Osteoblast (primary cell): ENCODE measurements around the gene KIAA1671. TPM values are rescaled to one million over a fixed set of nuclear protein-coding genes. Genes with fewer than 3 reads are reported as not detected.
"Not testable (repeated sequence)": the region's sequence is repeated elsewhere in the genome, so short reads cannot be mapped to it uniquely, and the experiment has no call there.

Source experiments
- DNase-seq: peaks from one replicate; pipeline ENCODE4 v3.0.0; 2011; ENCODE audit warnings: low spot score, mixed read lengths; ENCODE audit not compliant: insufficient read length; ENCODE audit errors: missing footprints
- H2AFZ ChIP-seq: 2 replicates; pipeline ENCODE4 v1.6.0; 2011; ENCODE audit warnings: mild to moderate bottlenecking, low read length
- H3K27ac ChIP-seq: 2 replicates; pipeline ENCODE4 v1.5.1; 2011; ENCODE audit warnings: mild to moderate bottlenecking, low read depth, low read length, moderate library complexity
- H3K27me3 ChIP-seq: 2 replicates; pipeline ENCODE4 v1.6.0; 2012; ENCODE audit warnings: mild to moderate bottlenecking, control low read depth, inconsistent platforms, low read length, moderate library complexity; ENCODE audit not compliant: insufficient read depth
- H3K36me3 ChIP-seq: 2 replicates; pipeline ENCODE4 v1.5.1; 2011; ENCODE audit warnings: mild to moderate bottlenecking, low read length, control low read depth, moderate library complexity; ENCODE audit not compliant: insufficient read depth
- H3K4me1 ChIP-seq: 2 replicates; pipeline ENCODE4 v1.5.1; 2011; ENCODE audit warnings: mild to moderate bottlenecking, low read length, control low read depth, moderate library complexity; ENCODE audit not compliant: insufficient read depth
- H3K4me2 ChIP-seq: 2 replicates; pipeline ENCODE4 v1.6.0; 2011; ENCODE audit warnings: mild to moderate bottlenecking, low read length; ENCODE audit not compliant: insufficient read depth
- H3K4me3 ChIP-seq: fragments of 200-600 bp; sonication (generic); 3 replicates; pipeline ENCODE4 v1.5.1; 2012; ENCODE audit warnings: mild to moderate bottlenecking, low read length, inconsistent platforms; ENCODE audit not compliant: insufficient read depth
- H3K79me2 ChIP-seq: 2 replicates; pipeline ENCODE4 v1.6.0; 2012; ENCODE audit warnings: mild to moderate bottlenecking, low read length, control low read depth, inconsistent platforms; ENCODE audit not compliant: insufficient read depth
- H3K9me3 ChIP-seq: 2 replicates; pipeline ENCODE4 v1.5.1; 2011; ENCODE audit warnings: low read depth, low read length, control low read depth
- H4K20me1 ChIP-seq: 2 replicates; pipeline ENCODE4 v1.6.0; 2012; ENCODE audit warnings: mild to moderate bottlenecking, low read length, control low read depth; ENCODE audit not compliant: insufficient read depth
- small RNA-seq: library from RNA; depleted of rRNA; stranded (forward); fragments of <200 nt; gene quantifications from one replicate; pipeline ENCODE3, GENCODE V24; 2012
- total RNA-seq: library from RNA; depleted of rRNA; stranded (reverse); fragments of >200 nt; gene quantifications from 2 replicates; pipeline ENCODE4 v1.2.3, GENCODE V29; 2012
- TF ChIP-seq, protein P1 (sequence below): IDR thresholded peaks from 2 replicates; pipeline ENCODE4 v1.5.1; 2011; ENCODE audit warnings: mild to moderate bottlenecking, low read depth, low read length, moderate library complexity; ENCODE audit errors: extremely low read depth

Gene KIAA1671
- total RNA-seq, 1 donor = 16.6 TPM

DNA sequence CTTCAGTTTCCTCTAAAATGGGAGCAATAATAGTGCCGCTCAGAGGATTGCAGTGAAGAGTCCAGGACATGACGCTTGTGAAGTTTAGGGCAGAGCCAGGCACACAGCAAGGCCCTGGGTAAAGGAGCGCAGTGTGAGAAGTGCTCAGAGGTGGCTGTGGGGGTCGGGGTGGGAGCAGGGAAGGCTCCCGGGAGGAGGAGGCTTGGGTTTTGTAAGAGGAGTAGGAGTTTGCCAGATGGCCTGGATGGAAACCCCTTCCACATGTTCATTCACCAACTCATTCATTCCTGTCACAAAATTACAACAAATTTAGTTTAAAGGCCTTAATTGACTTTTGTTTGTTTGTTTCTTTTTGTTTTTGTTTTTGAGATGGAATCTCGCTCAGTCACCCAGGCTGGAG lies 283.9 kb downstream of the KIAA1671 start:
- H4K20me1 ChIP-seq = no peaks in the 10 kb centered on the region
- H3K4me3 ChIP-seq = no peak overlapping the region
- H3K4me2 ChIP-seq = no peak overlapping the region
- H3K79me2 ChIP-seq = no peaks in the 10 kb centered on the region
- H3K9me3 ChIP-seq = no peaks in the 10 kb centered on the region
- H3K4me1 ChIP-seq = no peaks in the 10 kb centered on the region
- H3K27ac ChIP-seq = no peak overlapping the region
- no peaks in the 10 kb centered on the region for H3K27me3 ChIP-seq
- TF ChIP-seq, protein P1, sequence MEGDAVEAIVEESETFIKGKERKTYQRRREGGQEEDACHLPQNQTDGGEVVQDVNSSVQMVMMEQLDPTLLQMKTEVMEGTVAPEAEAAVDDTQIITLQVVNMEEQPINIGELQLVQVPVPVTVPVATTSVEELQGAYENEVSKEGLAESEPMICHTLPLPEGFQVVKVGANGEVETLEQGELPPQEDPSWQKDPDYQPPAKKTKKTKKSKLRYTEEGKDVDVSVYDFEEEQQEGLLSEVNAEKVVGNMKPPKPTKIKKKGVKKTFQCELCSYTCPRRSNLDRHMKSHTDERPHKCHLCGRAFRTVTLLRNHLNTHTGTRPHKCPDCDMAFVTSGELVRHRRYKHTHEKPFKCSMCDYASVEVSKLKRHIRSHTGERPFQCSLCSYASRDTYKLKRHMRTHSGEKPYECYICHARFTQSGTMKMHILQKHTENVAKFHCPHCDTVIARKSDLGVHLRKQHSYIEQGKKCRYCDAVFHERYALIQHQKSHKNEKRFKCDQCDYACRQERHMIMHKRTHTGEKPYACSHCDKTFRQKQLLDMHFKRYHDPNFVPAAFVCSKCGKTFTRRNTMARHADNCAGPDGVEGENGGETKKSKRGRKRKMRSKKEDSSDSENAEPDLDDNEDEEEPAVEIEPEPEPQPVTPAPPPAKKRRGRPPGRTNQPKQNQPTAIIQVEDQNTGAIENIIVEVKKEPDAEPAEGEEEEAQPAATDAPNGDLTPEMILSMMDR = no peak
- H3K36me3 ChIP-seq = no peaks in the 10 kb centered on the region
- H2AFZ ChIP-seq = no peak overlapping the region
- no peak for DNase-seq

DNA sequence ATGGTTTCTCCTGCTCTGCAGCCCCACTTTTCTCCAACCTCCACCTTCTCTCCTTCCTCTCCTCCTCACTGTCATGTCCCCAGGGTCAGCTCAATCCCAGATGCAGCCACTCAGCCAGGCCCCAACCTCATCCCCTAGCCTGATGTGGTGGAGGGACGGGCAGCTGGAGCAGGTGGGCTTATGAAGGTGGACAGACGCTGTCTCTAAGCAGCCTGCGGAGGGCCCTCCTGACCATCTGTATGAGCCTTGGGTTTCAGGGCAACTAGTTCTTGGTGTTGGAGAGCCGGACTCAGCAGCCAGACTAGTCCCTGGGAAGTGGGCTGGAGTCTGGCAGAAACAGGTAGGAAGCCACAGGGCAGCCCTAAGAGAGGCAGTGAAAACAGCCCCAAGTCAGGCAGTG lies 285.0 kb downstream of the KIAA1671 start:
- Histone ChIP-seq H3K79me2 (no peaks in the 10 kb centered on the region), H3K4me1 (no peaks in the 10 kb centered on the region), H3K4me3 (no peak overlapping the region), H3K9me3 (no peaks in the 10 kb centered on the region), H2AFZ (no peak overlapping the region), H4K20me1 (no peaks in the 10 kb centered on the region), H3K27me3 (no peaks in the 10 kb centered on the region), H3K36me3 (no peaks in the 10 kb centered on the region), H3K27ac (no peak overlapping the region), H3K4me2 (no peak overlapping the region)
- TF ChIP-seq, protein P1 = no peak
- DNase-seq = peak; percentile 45

DNA sequence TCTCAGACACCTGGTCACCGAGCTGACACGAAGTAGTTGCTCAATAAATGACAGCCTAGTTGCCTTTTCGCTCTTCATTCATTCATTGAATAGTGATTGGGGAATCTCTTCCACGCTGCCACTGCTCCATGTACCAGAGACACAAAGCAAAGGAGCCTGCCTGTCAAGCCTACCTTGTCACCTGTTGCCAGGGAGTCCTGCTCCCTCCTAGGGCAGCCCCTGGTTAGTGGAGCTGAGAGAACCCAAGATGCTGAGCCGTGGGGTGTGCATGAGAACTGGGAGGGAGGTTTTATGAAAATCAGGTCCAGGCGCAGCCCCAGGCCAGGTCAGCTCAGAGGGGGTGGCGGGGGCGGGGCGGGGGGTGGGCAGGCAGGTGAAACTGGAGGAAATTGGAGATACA lies 285.5 kb downstream of the KIAA1671 start:
- not testable (repeated sequence) for H2AFZ ChIP-seq, H3K9me3 ChIP-seq, H3K4me3 ChIP-seq, H3K27ac ChIP-seq, DNase-seq, H3K27me3 ChIP-seq, H4K20me1 ChIP-seq, H3K4me1 ChIP-seq, H3K79me2 ChIP-seq, H3K36me3 ChIP-seq, H3K4me2 ChIP-seq

Small RNA genes within 50 kb of the gene (small RNA-seq; reads per million reads assigned to genes)
- not detected for gene Z99916.2

Other genes starting within 250 kb of the KIAA1671 start
- not detected in 2 replicates for gene PIWIL3, start 178.0 kb upstream of the KIAA1671 start, total RNA-seq
- not detected in 2 replicates for gene SGSM1, start 146.5 kb upstream of the KIAA1671 start, total RNA-seq
- not detected in 2 replicates for gene LHFPL7, start 6.0 kb upstream of the KIAA1671 start, total RNA-seq
- gene CRYBB3, start 247.1 kb downstream of the KIAA1671 start, total RNA-seq = not detected in 2 replicates